ENCODE data around the gene PUSL1. TPM values are rescaled to one million over a fixed set of nuclear protein-coding genes. Genes with fewer than 3 reads are reported as not detected.

The PUSL1 gene
- total RNA-seq, 1 experiment from 2014 or later: 38.0 TPM

GRCh38 chr1:1326075-1326605 lies 17.7 kb downstream of the PUSL1 start:
- Mint-ChIP-seq H3K4me3 (peak overlapping the region in 1 of 2 experiments; percentile 58; a peak in 3 of 5 replicates), H3K36me3 (ENCODE audit: insufficient read depth in 1 of 3, low read depth in 3 of 3) (peaks cover 4 to 9% (median 7%) of the 10 kb centered on the region in 3 experiments), H3K9me3 (no peaks in the 10 kb centered on the region), H3K4me1 (peaks cover 2 to 13% of the 10 kb centered on the region in 2 experiments), H3K27ac (no peak overlapping the region), H3K27me3 (ENCODE audit: low read depth) (peaks cover 1% of the 10 kb centered on the region; the same call in 1 of the 2 replicates)
- no peak for TF ChIP-seq CTCF (conservative IDR thresholded peaks at IDR 0.05)
- Histone ChIP-seq H3K79me1 (ENCODE audit: insufficient read depth, low read depth, low read length, poor library complexity, severe bottlenecking) (peaks cover 4% of the 10 kb centered on the region), H3K23me2 (ENCODE audit: insufficient read length, low read depth, low read length, poor library complexity, severe bottlenecking) (peaks cover 8% of the 10 kb centered on the region), H3K18ac (ENCODE audit: insufficient read length, low read depth, low read length) (no peak overlapping the region), H3K23ac (ENCODE audit: insufficient read length, low read depth, low read length) (no peak overlapping the region), H4K5ac (ENCODE audit: insufficient read length, low read depth, low read length) (no peak overlapping the region), H2BK120ac (ENCODE audit: low read depth, low read length, poor library complexity, severe bottlenecking) (no peak overlapping the region), H3K27ac (ENCODE audit: insufficient read length, low read depth, low read length) (no peak overlapping the region), H4K20me1 (ENCODE audit: control insufficient read depth, insufficient read depth, insufficient read length) (peaks cover 5% of the 10 kb centered on the region), H3K9me3 (ENCODE audit: control insufficient read depth, low read depth, low read length) (no peaks in the 10 kb centered on the region), H3K4me1 (ENCODE audit: insufficient read depth, low read length) (no peaks in the 10 kb centered on the region), H4K8ac (replicated peaks; ENCODE audit: insufficient read length, low read depth, low read length) (no peak overlapping the region), H3K14ac (ENCODE audit: insufficient read depth, low read length) (no peak overlapping the region), H3K27me3 (ENCODE audit: insufficient read depth, low read length) (no peaks in the 10 kb centered on the region), H3K4ac (ENCODE audit: low read depth, low read length) (no peak overlapping the region), H3K4me2 (ENCODE audit: insufficient read depth, insufficient read length, low read length) (no peak overlapping the region), H2BK20ac (ENCODE audit: low read depth, low read length, poor library complexity, severe bottlenecking) (no peak overlapping the region), H3K9ac (ENCODE audit: extremely low read depth, insufficient read length, low read length) (no peak overlapping the region), H3K79me2 (ENCODE audit: insufficient read depth, low read length) (peaks cover 15% of the 10 kb centered on the region; the same call in 1 of the 2 replicates), H2AK5ac (ENCODE audit: insufficient read length, low read length) (no peak overlapping the region), H3T11ph (ENCODE audit: low read length) (no peak overlapping the region), H3K56ac (ENCODE audit: insufficient read length, low read depth, low read length) (no peak overlapping the region), H2BK15ac (ENCODE audit: low read depth, low read length) (no peak overlapping the region), H4K91ac (ENCODE audit: insufficient read length, low read depth, low read length) (no peak overlapping the region), H2BK5ac (ENCODE audit: insufficient read length, low read length) (no peak overlapping the region), H2BK12ac (ENCODE audit: insufficient read length, low read depth, low read length) (no peak overlapping the region), H2AFZ (ENCODE audit: low read length) (no peak overlapping the region)
- no CpG with 5 or more reads among the region's 8 CpGs for WGBS (ENCODE audit: extremely low coverage, insufficient read length, low lambda C conversion rate)
- DNase-seq: no peak

Data from H9 (cell line).